SK-N-SH (cell line): ENCODE measurements around the gene WTAP. TPM values are rescaled to one million over a fixed set of nuclear protein-coding genes. Genes with fewer than 3 reads are reported as not detected.

Experiments
- CTCF ChIA-PET: fragments of 300-600, 350-600 bp; formaldehyde crosslinking; extraction: SDS; loops from one replicate; lab custom pipeline; 2021; lab: Yijun Ruan, JAX
- POLR2A ChIA-PET: fragments of 350-600 bp; sonication (Branson Sonifier 250); formaldehyde crosslinking; extraction: SDS; loops from one replicate; lab custom pipeline; 2020; ENCODE audit warnings: antibody characterized with exemption, inconsistent platforms; lab: Yijun Ruan, JAX
- DNase-seq: peaks from one replicate; pipeline ENCODE4 v3.0.0; 2012
- H2AFZ ChIP-seq: fragments of 200-600 bp; sonication (generic); 2 replicates; pipeline ENCODE4 v1.8.1; 2016; ENCODE audit warnings: antibody characterized with exemption, mild to moderate bottlenecking, low read depth
- H3F3A ChIP-seq: fragments of 200-600 bp; sonication (generic); replicated peaks from 2 replicates; pipeline ENCODE3; 2016; ENCODE audit warnings: antibody characterized with exemption, mild to moderate bottlenecking; ENCODE audit not compliant: insufficient read depth
- H3K27ac ChIP-seq, 2 experiments: fragments of 200-500 bp in 1 of 2; fragments of 200-600 bp in 1 of 2; sonication (Bioruptor generic) in 1 of 2; sonication (generic), shearing (Covaris generic) in 1 of 2; 2 replicates each; pipeline versions ENCODE4 v1.5.1 to v1.6.1; 2014 to 2016; ENCODE audit warnings: low read depth in 2 of 2, inconsistent platforms in 1 of 2, low read length in 1 of 2, mild to moderate bottlenecking in 1 of 2, mixed read lengths in 1 of 2
- H3K27me3 ChIP-seq: fragments of 200-600 bp; sonication (generic), shearing (Covaris generic); 2 replicates; pipeline ENCODE4 v1.6.1; 2016; ENCODE audit warnings: mixed run types; ENCODE audit not compliant: insufficient read depth
- H3K36me3 ChIP-seq, 2 experiments: fragments of 200-500 bp in 1 of 2; fragments of 200-600 bp in 1 of 2; sonication (Bioruptor generic) in 1 of 2; sonication (generic) in 1 of 2; replicated peaks in 1 of 2; 2 replicates each; pipeline versions ENCODE3 to v1.5.1; 2014 to 2016; ENCODE audit warnings: low read length in 1 of 2, mild to moderate bottlenecking in 1 of 2; ENCODE audit not compliant: insufficient read depth in 2 of 2, control insufficient read depth in 1 of 2
- H3K4me1 ChIP-seq, 2 experiments: fragments of 200-500 bp in 1 of 2; fragments of 200-600 bp in 1 of 2; sonication (Bioruptor generic) in 1 of 2; sonication (generic), shearing (Covaris generic) in 1 of 2; 2 replicates each; pipeline versions ENCODE4 v1.5.1 to v1.6.1; 2014 to 2016; ENCODE audit warnings: low read depth in 1 of 2, low read length in 1 of 2, mixed run types in 1 of 2; ENCODE audit not compliant: insufficient read depth in 2 of 2, control insufficient read depth in 1 of 2
- H3K4me2 ChIP-seq: fragments of 200-600 bp; sonication (generic), shearing (Covaris generic); 2 replicates; pipeline ENCODE4 v1.6.1; 2017; ENCODE audit warnings: mixed run types
- H3K4me3 ChIP-seq, 2 experiments: fragments of 200-500 bp in 1 of 2; fragments of 200-600 bp in 1 of 2; sonication (Bioruptor generic) in 1 of 2; sonication (generic), shearing (Covaris generic) in 1 of 2; 2 replicates each; pipeline versions ENCODE4 v1.5.1 to v1.8.1; 2014 to 2016; ENCODE audit warnings: low read depth in 2 of 2, inconsistent platforms in 1 of 2, low read length in 1 of 2, mild to moderate bottlenecking in 1 of 2, mixed read lengths in 1 of 2, moderate library complexity in 1 of 2
- H3K79me2 ChIP-seq: fragments of 200-600 bp; sonication (generic); 2 replicates; pipeline ENCODE4 v1.8.1; 2017; ENCODE audit warnings: mild to moderate bottlenecking; ENCODE audit not compliant: insufficient read depth
- H3K9ac ChIP-seq: fragments of 200-600 bp; sonication (generic); 2 replicates; pipeline ENCODE4 v1.6.1; 2017; ENCODE audit warnings: mixed run types
- H3K9me2 ChIP-seq: fragments of 200-600 bp; sonication (generic); 2 replicates; pipeline ENCODE4 v1.6.1; 2017; ENCODE audit warnings: mixed run types
- H3K9me3 ChIP-seq: fragments of 200-600 bp; sonication (generic); 2 replicates; pipeline ENCODE4 v1.6.1; 2017; ENCODE audit warnings: mixed run types, mild to moderate bottlenecking, moderate library complexity
- H4K20me1 ChIP-seq: fragments of 200-600 bp; sonication (generic); 2 replicates; pipeline ENCODE4 v1.6.1; 2017; ENCODE audit warnings: mild to moderate bottlenecking, mixed run types; ENCODE audit not compliant: insufficient read depth
- CTCF ChIP-seq: fragments of 200-600 bp; sonication (generic); IDR thresholded peaks from 2 replicates; pipeline ENCODE4 v1.6.1; 2017; ENCODE audit warnings: antibody characterized with exemption, mild to moderate bottlenecking, moderate library complexity
- ELF1 ChIP-seq: IDR thresholded peaks from 2 replicates; pipeline ENCODE4 v1.4.0; 2012
- EZH2phosphoT487 ChIP-seq: fragments of 200-600 bp; sonication (generic); IDR thresholded peaks from 2 replicates; pipeline ENCODE4 v1.6.1; 2017; ENCODE audit warnings: low read depth, mixed run types, mild to moderate bottlenecking, antibody characterized with exemption, moderate library complexity, borderline replicate concordance
- FOSL2 ChIP-seq: IDR thresholded peaks from 2 replicates; pipeline ENCODE4 v1.4.0; 2012; ENCODE audit warnings: low read depth, mild to moderate bottlenecking, moderate library complexity, borderline replicate concordance
- FOXM1 ChIP-seq: IDR thresholded peaks from 2 replicates; pipeline ENCODE4 v1.4.0; 2012; ENCODE audit warnings: low read depth, mild to moderate bottlenecking
- MEF2A ChIP-seq: IDR thresholded peaks from 2 replicates; pipeline ENCODE4 v1.4.0; 2012; ENCODE audit warnings: low read depth, borderline replicate concordance
- NFIC ChIP-seq: IDR thresholded peaks from 2 replicates; pipeline ENCODE4 v1.4.0; 2012; ENCODE audit warnings: borderline replicate concordance
- RCOR1 ChIP-seq: fragments of 150-350 bp; IDR thresholded peaks from 2 replicates; pipeline ENCODE4 v1.6.1; 2017; ENCODE audit warnings: antibody characterized with exemption, low read length
- RXRA ChIP-seq: IDR thresholded peaks from 2 replicates; pipeline ENCODE4 v1.4.0; 2012; ENCODE audit warnings: low read depth, mild to moderate bottlenecking, borderline replicate concordance
- TCF12 ChIP-seq: IDR thresholded peaks from 2 replicates; pipeline ENCODE4 v1.4.0; 2012
- TEAD4 ChIP-seq: IDR thresholded peaks from 2 replicates; pipeline ENCODE4 v1.4.0; 2012; ENCODE audit warnings: mild to moderate bottlenecking, borderline replicate concordance; ENCODE audit not compliant: insufficient read depth
- YY1 ChIP-seq: IDR thresholded peaks from 2 replicates; pipeline ENCODE4 v1.4.0; 2012; ENCODE audit warnings: low read depth, mild to moderate bottlenecking
- WGBS: methylation state at CpG from one replicate; pipeline ENCODE4 v1.1.6; 2017; ENCODE audit warnings: low lambda C conversion rate; 5-methylcytosine and 5-hydroxymethylcytosine counted together
- polyA plus RNA-seq, 3 experiments: library from polyadenylated mRNA; depleted of rRNA; stranded (reverse); fragments of >200 nt; gene quantifications; 2 replicates each; pipeline ENCODE4 v1.2.3, GENCODE V29; 2012

Gene WTAP
- polyA plus RNA-seq, 1 of the 3 experiments (the other 2 are of a cell fraction) = 12.8 TPM

DNA sequence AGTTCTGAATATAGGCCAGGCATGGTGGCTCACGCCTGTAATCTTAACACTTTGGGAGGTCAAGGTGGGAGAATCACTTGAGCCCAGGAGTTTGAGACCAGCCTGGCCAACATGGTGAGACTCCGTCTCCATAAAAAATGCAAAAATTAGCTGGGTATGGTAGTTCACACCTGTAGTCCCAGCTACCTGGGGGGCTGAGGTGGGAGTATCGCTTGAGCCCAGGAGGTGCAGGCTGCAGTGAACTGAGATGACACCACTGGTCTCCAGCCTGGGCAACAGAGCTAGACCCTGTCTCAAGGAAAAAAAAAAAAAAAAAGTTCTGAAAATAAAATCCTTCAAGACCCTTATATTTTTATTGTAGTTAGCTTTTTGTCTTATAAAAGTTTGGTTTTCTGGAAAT lies 11.7 kb upstream of the WTAP start:
- Histone ChIP-seq H3K4me3 (no peak overlapping the region), H3K27me3 (no peaks in the 10 kb centered on the region), H3K9me3 (no peaks in the 10 kb centered on the region), H3K36me3 (peaks cover 0 to 11% of the 10 kb centered on the region in 2 experiments)
- no peak for DNase-seq
- POLR2A ChIA-PET = no interaction called here
- no peak for TF ChIP-seq FOXM1
- TF ChIP-seq, all 33 proteins: peak for 0
- Histone ChIP-seq H3F3A (peaks cover 12% of the 10 kb centered on the region), H3K4me1 (no peaks in the 10 kb centered on the region), H3K27ac (no peak overlapping the region), H2AFZ (no peak overlapping the region), H3K4me2 (no peak overlapping the region), H4K20me1 (no peaks in the 10 kb centered on the region; the same call in 1 of the 2 replicates), H3K9ac (no peak overlapping the region), H3K9me2 (no peaks in the 10 kb centered on the region), H3K79me2 (peaks cover 13% of the 10 kb centered on the region; the same call in 1 of the 2 replicates)
- WGBS = 97% methylated on average over 3 of the region's 3 CpGs
- CTCF ChIA-PET = no interaction called here

GRCh38 chr6:159716247-159717096 lies 10.8 kb upstream of the WTAP start:
- 72% methylated on average over 5 of the region's 5 CpGs for WGBS
- H3K27ac ChIP-seq = peak overlapping the region in 1 of 2 experiments; percentile 33; a peak in 2 of 4 replicates

DNA sequence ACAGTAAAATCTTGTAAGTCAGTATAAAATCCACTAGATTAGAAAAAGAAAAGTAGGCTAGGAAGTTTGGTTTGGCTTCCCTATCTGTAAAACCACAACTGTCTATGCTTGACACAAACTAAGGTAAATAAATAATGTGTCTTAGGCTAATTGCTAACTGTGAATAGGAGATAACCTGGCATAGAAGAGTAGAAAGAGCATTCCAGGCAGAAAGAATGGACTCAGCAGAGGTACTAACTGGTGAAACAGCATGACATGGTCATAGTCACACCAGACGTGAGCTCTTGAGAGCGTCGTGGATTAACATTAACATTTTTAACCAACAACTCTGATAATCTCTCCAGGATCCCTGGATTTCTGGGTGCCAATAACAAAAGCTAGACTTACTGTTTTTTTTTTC lies 8.7 kb upstream of the WTAP start:
- H2AFZ ChIP-seq = no peak overlapping the region
- peaks cover 0 to 11% of the 10 kb centered on the region in 2 experiments for H3K36me3 ChIP-seq
- no peaks in the 10 kb centered on the region for H3K9me2 ChIP-seq
- 75% methylated on average over 3 of the region's 3 CpGs for WGBS
- H4K20me1 ChIP-seq = no peaks in the 10 kb centered on the region; the same call in 1 of the 2 replicates
- no peak for TF ChIP-seq MEF2A
- TF ChIP-seq CTCF = no peak
- no peak for TF ChIP-seq RXRA
- ChIA-PET POLR2A (interaction anchor here (1.0 kb wide), 1 partner anchor 8 kb away, joined by 3 read pairs; no protein-coding TSS in a partner anchor), CTCF (interaction anchor here (0.6 to 1.0 kb wide), 4 partner anchors 8 to 134 kb away, joined by 3 to 4 read pairs (median 3); no protein-coding TSS in a partner anchor)
- no peaks in the 10 kb centered on the region for H3K4me1 ChIP-seq
- DNase-seq = no peak
- no peak overlapping the region for H3K9ac ChIP-seq
- no peaks in the 10 kb centered on the region for H3K27me3 ChIP-seq
- no peak overlapping the region for H3K27ac ChIP-seq
- H3K79me2 ChIP-seq = peaks cover 33% of the 10 kb centered on the region
- peaks cover 12% of the 10 kb centered on the region for H3F3A ChIP-seq
- no peak overlapping the region for H3K4me3 ChIP-seq
- no peaks in the 10 kb centered on the region for H3K9me3 ChIP-seq
- no peak overlapping the region for H3K4me2 ChIP-seq

More at GRCh38 chr6:159716247-159717096, 10.8 kb upstream of the WTAP start:
- Histone ChIP-seq H3K9me3 (no peaks in the 10 kb centered on the region), H2AFZ (no peak overlapping the region), H4K20me1 (no peaks in the 10 kb centered on the region; the same call in 1 of the 2 replicates), H3F3A (peaks cover 12% of the 10 kb centered on the region), H3K36me3 (peaks cover 0 to 11% of the 10 kb centered on the region in 2 experiments), H3K4me1 (no peaks in the 10 kb centered on the region), H3K79me2 (peaks cover 18% of the 10 kb centered on the region; the same call in 1 of the 2 replicates), H3K4me2 (no peak overlapping the region), H3K9me2 (no peaks in the 10 kb centered on the region), H3K27me3 (no peaks in the 10 kb centered on the region), H3K9ac (no peak overlapping the region), H3K4me3 (no peak overlapping the region)
- no peak for DNase-seq
- CTCF ChIA-PET = interaction anchor here (1.4 kb wide), 1 partner anchor 25 kb away, joined by 4 read pairs; no protein-coding TSS in a partner anchor
- TF ChIP-seq RXRA (no peak), EZH2phosphoT487 (no peak), TEAD4 (no peak), YY1 (peak; percentile 49; the same call in 1 of the 2 replicates), NFIC (0 out of 2 replicates have a peak, but pooled peaks have one; percentile 9), FOSL2 (peak; percentile 32; the same call in 1 of the 2 replicates), RCOR1 (no peak), TCF12 (peak; percentile 38), ELF1 (no peak)
- POLR2A ChIA-PET = interaction anchor here (1.3 kb wide), 1 partner anchor 10 kb away, joined by 4 read pairs; the partner anchor contains the start of gene WTAP
